NCI-H526 treated with DMSO at 0.1 percent for 48 hours (cell line): Measurements from ENCODE around the gene C5orf52.
"Not testable (repeated sequence)": the region's sequence is repeated elsewhere in the genome, so short reads cannot be mapped to it uniquely, and the experiment has no call there.

Experiments
- DNase-seq: peaks from one replicate; lab custom pipeline; 2025; lab: John Stamatoyannopoulos, UW

Gene C5orf52

DNA sequence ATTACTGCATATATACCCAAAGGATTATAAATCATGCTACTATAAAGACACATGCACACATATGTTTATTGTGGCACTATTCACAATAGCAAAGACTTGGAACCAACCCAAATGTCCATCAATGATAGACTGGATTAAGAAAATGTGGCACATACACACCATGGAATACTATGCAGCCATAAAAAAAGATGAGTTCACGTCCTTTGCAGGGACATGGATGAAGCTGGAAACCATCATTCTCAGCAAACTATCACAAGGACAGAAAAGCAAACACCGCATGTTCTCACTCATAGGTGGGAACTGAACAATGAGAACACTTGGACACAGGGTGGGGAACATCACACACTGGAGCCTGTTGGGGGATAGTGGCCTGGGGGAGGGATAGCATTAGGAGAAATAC lies 55.3 kb downstream of the C5orf52 start:
- DNase-seq: not testable (repeated sequence)

DNA sequence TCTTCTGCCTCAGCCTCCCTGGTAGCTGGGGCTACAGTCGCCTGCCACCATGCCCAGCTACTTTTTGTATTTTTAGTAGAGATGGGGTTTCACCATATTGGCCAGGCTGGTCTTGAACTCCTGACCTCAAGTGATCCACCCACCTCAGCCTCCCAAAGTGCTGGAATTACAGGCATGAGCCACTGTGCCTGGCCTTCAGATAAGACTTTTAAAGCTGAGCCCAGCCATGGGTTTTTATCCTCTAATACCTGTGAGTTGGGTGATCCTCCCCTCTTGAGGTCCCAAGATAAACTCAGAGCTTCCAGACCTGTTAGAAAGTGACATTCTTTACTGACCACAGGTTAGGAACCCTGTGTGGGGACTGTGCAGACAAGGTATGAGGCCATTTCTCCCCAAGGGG lies 56.5 kb downstream of the C5orf52 start:
- not testable (repeated sequence) for DNase-seq
